Uterus (tissue), 2 donors: ENCODE data around the gene PEX5L.

Source experiments
- POLR2A ChIP-seq, 2 donors: fragments of 450-650 bp; IDR thresholded peaks; one replicate each; pipeline ENCODE4 v1.6.1; 2016; ENCODE audit warnings: antibody characterized with exemption in 2 of 2, mild to moderate bottlenecking in 1 of 2, moderate library complexity in 1 of 2
- TF ChIP-seq, protein P1 (sequence below), 4 experiments: fragments of 200-600 bp in 2 of 4; fragments of 450-650 bp in 2 of 4; sonication (generic) in 2 of 4; IDR thresholded peaks; one replicate each; pipeline ENCODE4 v1.5.1; 2016 to 2019; ENCODE audit warnings: antibody characterized with exemption in 4 of 4, mild to moderate bottlenecking in 2 of 4, moderate library complexity in 1 of 4

DNA sequence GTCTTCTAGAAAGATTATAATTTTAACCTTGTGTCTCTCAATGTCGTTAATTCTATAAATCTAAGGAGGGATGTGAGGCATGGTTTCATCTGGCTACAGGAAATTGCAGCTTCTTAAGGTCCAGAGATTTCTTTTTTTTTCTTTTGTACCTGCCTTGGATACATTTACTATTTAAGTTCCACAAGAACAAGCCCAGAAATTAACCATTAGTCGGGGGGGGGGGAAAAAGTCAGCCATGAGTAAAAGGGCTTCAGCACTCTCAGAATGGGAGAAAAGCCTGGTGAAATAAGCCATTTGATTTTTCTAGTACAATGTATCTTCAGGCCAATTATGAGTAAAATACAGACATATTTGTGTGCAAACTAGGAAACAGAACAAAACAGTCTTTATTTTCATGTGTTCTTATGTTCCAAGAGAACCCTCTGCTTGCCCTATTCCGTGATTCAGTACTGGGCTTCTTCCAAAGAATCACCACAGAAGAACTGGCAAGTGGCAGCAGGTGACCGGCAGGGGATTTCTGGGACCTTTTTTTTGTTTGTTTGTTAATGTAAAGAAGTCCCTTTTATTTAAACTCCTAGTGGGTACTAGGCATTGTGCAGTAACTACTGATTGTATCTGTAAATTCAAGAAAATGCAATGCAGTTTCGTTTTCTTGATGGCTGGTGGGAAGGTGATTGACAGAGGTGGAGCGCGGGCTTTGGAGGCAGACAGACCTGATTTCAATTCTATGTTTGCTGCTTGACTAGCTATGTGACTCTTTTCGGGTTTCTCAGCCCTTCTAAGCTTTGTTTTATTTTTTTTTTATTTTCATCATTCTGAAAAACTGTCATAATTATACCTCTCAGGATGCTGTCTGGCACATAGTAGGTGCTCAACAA lies 82.5 kb downstream of the PEX5L start:
- TF ChIP-seq, protein P1, sequence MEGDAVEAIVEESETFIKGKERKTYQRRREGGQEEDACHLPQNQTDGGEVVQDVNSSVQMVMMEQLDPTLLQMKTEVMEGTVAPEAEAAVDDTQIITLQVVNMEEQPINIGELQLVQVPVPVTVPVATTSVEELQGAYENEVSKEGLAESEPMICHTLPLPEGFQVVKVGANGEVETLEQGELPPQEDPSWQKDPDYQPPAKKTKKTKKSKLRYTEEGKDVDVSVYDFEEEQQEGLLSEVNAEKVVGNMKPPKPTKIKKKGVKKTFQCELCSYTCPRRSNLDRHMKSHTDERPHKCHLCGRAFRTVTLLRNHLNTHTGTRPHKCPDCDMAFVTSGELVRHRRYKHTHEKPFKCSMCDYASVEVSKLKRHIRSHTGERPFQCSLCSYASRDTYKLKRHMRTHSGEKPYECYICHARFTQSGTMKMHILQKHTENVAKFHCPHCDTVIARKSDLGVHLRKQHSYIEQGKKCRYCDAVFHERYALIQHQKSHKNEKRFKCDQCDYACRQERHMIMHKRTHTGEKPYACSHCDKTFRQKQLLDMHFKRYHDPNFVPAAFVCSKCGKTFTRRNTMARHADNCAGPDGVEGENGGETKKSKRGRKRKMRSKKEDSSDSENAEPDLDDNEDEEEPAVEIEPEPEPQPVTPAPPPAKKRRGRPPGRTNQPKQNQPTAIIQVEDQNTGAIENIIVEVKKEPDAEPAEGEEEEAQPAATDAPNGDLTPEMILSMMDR (IDR thresholded peaks at IDR 0.05), result no peak
- no peak for TF ChIP-seq POLR2A (IDR thresholded peaks at IDR 0.05)
